Testis (tissue), 3 donors: Measurements from ENCODE around the gene AGBL1. TPM values are rescaled to one million over a fixed set of nuclear protein-coding genes. Genes with fewer than 3 reads are reported as not detected.

ENCODE experiments used
- DNase-seq: peaks from one replicate; pipeline ENCODE4 v3.0.0-alpha.2; 2019
- H3K27ac ChIP-seq, 2 donors: fragments of 200-600 bp; sonication (generic); one replicate each; pipeline ENCODE4 v1.5.1; 2019
- H3K27me3 ChIP-seq: fragments of 200-600 bp; sonication (generic); one replicate; pipeline ENCODE4 v1.5.1; 2019
- H3K36me3 ChIP-seq: fragments of 200-600 bp; sonication (generic); one replicate; pipeline ENCODE4 v1.5.1; 2017; ENCODE audit warnings: low read depth; ENCODE audit errors: missing control alignments
- H3K4me1 ChIP-seq: fragments of 200-600 bp; sonication (generic); one replicate; pipeline ENCODE4 v1.5.1; 2019
- H3K4me3 ChIP-seq, 2 donors: fragments of 200-600 bp; sonication (generic); one replicate each; pipeline ENCODE4 v1.5.1; 2017 to 2019
- H3K9me3 ChIP-seq: fragments of 200-600 bp; sonication (generic); one replicate; pipeline ENCODE4 v1.5.1; 2017
- POLR2A ChIP-seq: fragments of 450-650 bp; IDR thresholded peaks from one replicate; pipeline ENCODE4 v1.6.1; 2017; ENCODE audit warnings: antibody characterized with exemption, mild to moderate bottlenecking, moderate library complexity
- WGBS, 2 donors: methylation state at CpG; one replicate each; pipeline ENCODE4 v1.1.5; 2018; 5-methylcytosine and 5-hydroxymethylcytosine counted together
- intact Hi-C: fragments of 100-400 bp; cut with DNase I; formaldehyde crosslinking; loops from one replicate; pipeline ENCODE4 v1.15.1; 2023; ENCODE audit warnings: low total_unique reads
- polyA plus RNA-seq: library from polyadenylated mRNA; stranded (reverse); fragments of 350-450 nt; fragmentation: Illumina TruSeq; extraction: RNeasy Lipid Tissue Mini Kit (QIAGEN cat#74804); gene quantifications from one replicate; pipeline ENCODE4 v1.2.3, GENCODE V29; 2014; ENCODE audit warnings: low read depth, low replicate concordance; ENCODE audit not compliant: insufficient read depth
- total RNA-seq, 2 donors: library from RNA; depleted of rRNA; stranded (reverse); fragments of >200 nt; gene quantifications; one replicate each; pipeline ENCODE4 v1.2.3, GENCODE V29; 2016
- TF ChIP-seq, protein P1 (sequence below), 3 experiments: fragments of 450-650 bp in 2 of 3; fragments of 200-600 bp in 1 of 3; sonication (generic) in 1 of 3; IDR thresholded peaks; one replicate each; pipeline ENCODE4 v1.5.1; 2016 to 2019; ENCODE audit warnings: antibody characterized with exemption in 3 of 3, mild to moderate bottlenecking in 2 of 3, moderate library complexity in 1 of 3

The AGBL1 gene
- total and polyA plus RNA-seq, 3 donors from 2014 or later = 0.37 to 0.94 (median 0.70) TPM

DNA sequence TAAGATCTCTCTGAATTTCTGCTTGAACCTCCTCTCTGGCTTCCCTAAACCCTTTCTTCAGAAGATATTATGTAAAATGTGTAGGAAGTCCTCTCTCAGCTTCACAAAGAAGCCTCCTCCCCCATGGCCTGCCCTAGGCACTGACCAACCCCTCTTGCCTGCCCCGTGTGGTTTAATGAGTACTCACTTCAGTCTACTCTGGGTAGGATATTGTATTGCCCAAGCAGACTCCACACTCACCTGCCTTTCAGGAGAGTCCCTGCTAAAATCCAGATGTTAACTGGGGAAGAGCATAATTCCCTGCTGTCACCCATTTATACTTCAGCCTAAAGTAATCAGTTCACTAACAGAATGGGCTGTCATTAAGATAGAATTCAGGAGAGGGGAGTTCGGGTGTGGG is 2.6 kb upstream of the AGBL1 start:
- Histone ChIP-seq H3K4me1 (no peaks in the 10 kb centered on the region), H3K4me3 (no peak overlapping the region), H3K27ac (no peak overlapping the region), H3K27me3 (no peaks in the 10 kb centered on the region), H3K9me3 (no peaks in the 10 kb centered on the region), H3K36me3 (no peaks in the 10 kb centered on the region)
- 44 to 64% methylated on average over 2 of the region's 2 CpGs for WGBS, 2 donors
- TF ChIP-seq, protein P1, sequence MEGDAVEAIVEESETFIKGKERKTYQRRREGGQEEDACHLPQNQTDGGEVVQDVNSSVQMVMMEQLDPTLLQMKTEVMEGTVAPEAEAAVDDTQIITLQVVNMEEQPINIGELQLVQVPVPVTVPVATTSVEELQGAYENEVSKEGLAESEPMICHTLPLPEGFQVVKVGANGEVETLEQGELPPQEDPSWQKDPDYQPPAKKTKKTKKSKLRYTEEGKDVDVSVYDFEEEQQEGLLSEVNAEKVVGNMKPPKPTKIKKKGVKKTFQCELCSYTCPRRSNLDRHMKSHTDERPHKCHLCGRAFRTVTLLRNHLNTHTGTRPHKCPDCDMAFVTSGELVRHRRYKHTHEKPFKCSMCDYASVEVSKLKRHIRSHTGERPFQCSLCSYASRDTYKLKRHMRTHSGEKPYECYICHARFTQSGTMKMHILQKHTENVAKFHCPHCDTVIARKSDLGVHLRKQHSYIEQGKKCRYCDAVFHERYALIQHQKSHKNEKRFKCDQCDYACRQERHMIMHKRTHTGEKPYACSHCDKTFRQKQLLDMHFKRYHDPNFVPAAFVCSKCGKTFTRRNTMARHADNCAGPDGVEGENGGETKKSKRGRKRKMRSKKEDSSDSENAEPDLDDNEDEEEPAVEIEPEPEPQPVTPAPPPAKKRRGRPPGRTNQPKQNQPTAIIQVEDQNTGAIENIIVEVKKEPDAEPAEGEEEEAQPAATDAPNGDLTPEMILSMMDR (IDR thresholded peaks at IDR 0.05) = no peak
- no peak for TF ChIP-seq POLR2A
- intact Hi-C loops = no loop called here
- no peak for DNase-seq

DNA sequence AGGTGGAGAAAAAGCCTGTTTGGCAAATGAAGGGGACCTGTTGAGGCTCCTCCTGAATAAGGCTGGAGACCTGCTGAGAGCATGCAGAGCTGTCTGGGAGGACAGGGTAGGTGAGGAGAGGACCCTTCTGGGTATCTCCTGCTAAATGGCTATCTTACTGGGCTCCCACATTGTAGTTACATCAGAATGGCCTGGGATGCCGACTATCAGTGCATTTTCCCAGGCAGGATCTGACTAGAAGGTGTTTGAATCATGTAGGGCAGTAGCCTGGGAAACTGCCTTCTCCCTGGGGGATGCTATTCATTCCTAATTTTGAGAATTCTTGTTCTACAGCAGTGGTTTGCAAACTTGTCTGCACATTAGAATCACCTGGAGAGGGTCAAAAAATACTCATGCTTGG is 631 bp downstream of the AGBL1 start:
- H3K9me3 ChIP-seq = no peaks in the 10 kb centered on the region
- intact Hi-C loops = no loop called here
- no peak overlapping the region for H3K4me3 ChIP-seq
- no peak overlapping the region for H3K27ac ChIP-seq
- DNase-seq = no peak
- TF ChIP-seq, protein P1 (IDR thresholded peaks at IDR 0.05) = no peak
- no peak for TF ChIP-seq POLR2A
- no peaks in the 10 kb centered on the region for H3K4me1 ChIP-seq
- no peaks in the 10 kb centered on the region for H3K36me3 ChIP-seq
- no peaks in the 10 kb centered on the region for H3K27me3 ChIP-seq
- 72 to 83% methylated on average over 1 of the region's 1 CpG for WGBS, 2 donors

DNA sequence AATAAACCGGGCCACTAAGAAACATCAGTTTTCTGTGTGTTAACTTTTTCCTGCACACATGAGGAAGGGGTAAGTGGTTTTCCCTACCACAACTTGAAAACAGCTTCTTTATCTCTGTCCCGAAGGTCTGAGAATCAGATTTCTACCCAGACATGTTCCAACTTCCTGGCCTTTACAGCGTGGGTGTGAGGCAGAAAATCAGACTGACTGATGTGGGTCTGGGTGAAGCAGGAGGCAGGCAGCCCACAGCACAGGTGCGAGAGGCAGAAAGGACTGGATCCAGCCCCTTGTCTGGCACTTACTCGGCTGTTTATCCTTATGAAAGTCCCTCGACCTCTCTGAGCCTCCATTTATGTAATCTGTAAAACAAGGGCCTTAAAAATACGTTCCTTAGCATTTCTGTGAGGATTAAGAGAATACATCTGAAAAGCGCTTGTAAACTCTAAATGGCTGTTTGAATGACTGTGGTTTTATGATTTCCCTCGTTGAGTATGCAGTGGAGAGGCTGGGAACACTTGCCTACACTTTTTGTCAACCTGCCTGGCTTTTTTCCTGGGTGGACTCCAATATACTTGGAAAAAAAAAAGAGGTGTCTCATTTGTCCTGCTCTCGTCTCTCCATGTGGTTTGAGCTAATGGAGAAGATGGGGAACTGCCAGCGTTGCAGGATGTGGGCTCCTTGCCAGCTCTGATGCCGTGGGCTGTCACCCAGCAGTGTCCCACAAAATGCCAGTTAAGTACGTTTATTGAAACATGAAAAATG is 3.1 kb downstream of the AGBL1 start:
- Histone ChIP-seq H3K36me3 (no peaks in the 10 kb centered on the region), H3K9me3 (no peaks in the 10 kb centered on the region), H3K4me1 (no peaks in the 10 kb centered on the region), H3K27me3 (no peaks in the 10 kb centered on the region), H3K27ac (no peak overlapping the region), H3K4me3 (no peak overlapping the region)
- DNase-seq = no peak
- TF ChIP-seq, protein P1 (IDR thresholded peaks at IDR 0.05) = no peak
- TF ChIP-seq POLR2A = no peak
- WGBS, 2 donors = 46 to 47% methylated on average over 13 of the region's 13 CpGs
- intact Hi-C loops = no loop called here

DNA sequence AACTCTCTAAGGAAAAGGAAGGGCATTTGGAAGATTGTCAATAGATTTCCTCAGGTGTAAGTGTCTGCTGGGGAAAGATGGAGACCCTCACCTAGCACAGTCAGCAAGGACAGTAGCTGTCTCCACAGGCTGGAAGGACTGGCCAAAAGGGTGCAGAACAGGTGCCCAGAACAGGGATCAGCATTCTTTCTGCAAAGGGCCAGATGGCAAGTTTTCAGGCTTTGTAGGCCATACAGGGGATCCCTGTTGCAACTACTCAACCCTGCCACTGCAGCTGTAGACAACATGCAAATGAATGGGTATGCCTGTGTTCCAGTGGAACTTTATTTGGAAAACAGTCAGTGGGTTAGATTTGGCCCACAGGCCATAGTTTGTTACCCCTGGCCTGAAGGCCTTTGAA is 8.1 kb downstream of the AGBL1 start:
- no peak for TF ChIP-seq POLR2A
- TF ChIP-seq, protein P1 (IDR thresholded peaks at IDR 0.05) = no peak
- Histone ChIP-seq H3K36me3 (no peaks in the 10 kb centered on the region), H3K9me3 (no peaks in the 10 kb centered on the region), H3K4me3 (no peak overlapping the region), H3K27me3 (no peaks in the 10 kb centered on the region), H3K4me1 (no peaks in the 10 kb centered on the region), H3K27ac (no peak overlapping the region)
- intact Hi-C loops = no loop called here
- DNase-seq = no peak

DNA sequence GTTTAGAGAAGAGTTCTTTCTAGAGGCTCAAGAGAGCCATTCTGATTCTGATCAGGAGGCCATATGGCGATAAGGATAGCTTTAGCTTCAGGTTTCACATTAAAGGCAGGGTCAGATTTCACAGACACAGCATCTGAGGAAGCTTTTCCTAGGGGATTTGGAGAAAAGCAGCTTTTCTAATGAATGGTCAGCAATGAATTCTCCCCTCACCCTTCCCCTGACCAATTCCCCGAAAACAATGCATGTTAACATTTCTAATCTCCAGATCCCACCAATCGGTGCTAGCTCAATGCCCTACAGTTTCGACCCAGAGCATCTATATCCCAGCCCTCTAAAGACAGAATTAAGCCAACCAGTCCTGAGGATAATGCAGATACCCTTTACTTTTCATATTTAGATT is 9.8 kb downstream of the AGBL1 start:
- Histone ChIP-seq H3K9me3 (no peaks in the 10 kb centered on the region), H3K27ac (no peak overlapping the region), H3K36me3 (no peaks in the 10 kb centered on the region), H3K4me1 (no peaks in the 10 kb centered on the region), H3K27me3 (no peaks in the 10 kb centered on the region), H3K4me3 (no peak overlapping the region)
- intact Hi-C loops = no loop called here
- DNase-seq = no peak
- WGBS, 2 donors = 46% methylated on average over 4 of the region's 4 CpGs
- no peak for TF ChIP-seq POLR2A
